HL-60 (cell line): ENCODE measurements around the gene CDHR5.

Experiments used
- GABPA ChIP-seq: IDR thresholded peaks from 2 replicates; pipeline ENCODE4 v1.6.1; 2012; ENCODE audit warnings: low read depth
- POLR2AphosphoS5 ChIP-seq: IDR thresholded peaks from 2 replicates; pipeline ENCODE4 v1.6.1; 2012; ENCODE audit warnings: low read depth
- REST ChIP-seq: IDR thresholded peaks from 2 replicates; pipeline ENCODE4 v1.6.1; 2012; ENCODE audit warnings: low read depth; ENCODE audit not compliant: insufficient replicate concordance
- SPI1 ChIP-seq: IDR thresholded peaks from 2 replicates; pipeline ENCODE4 v1.6.1; 2012; ENCODE audit warnings: low read depth, mild to moderate bottlenecking, borderline replicate concordance
- TF ChIP-seq, protein P1 (sequence below): IDR thresholded peaks from one replicate; pipeline ENCODE4 v1.5.1; 2011; ENCODE audit warnings: low read length, control low read depth, inconsistent platforms; ENCODE audit not compliant: insufficient read depth

GRCh38 chr11:659532-660085 lies 34.9 kb upstream of the CDHR5 start:
- TF ChIP-seq, protein P1, sequence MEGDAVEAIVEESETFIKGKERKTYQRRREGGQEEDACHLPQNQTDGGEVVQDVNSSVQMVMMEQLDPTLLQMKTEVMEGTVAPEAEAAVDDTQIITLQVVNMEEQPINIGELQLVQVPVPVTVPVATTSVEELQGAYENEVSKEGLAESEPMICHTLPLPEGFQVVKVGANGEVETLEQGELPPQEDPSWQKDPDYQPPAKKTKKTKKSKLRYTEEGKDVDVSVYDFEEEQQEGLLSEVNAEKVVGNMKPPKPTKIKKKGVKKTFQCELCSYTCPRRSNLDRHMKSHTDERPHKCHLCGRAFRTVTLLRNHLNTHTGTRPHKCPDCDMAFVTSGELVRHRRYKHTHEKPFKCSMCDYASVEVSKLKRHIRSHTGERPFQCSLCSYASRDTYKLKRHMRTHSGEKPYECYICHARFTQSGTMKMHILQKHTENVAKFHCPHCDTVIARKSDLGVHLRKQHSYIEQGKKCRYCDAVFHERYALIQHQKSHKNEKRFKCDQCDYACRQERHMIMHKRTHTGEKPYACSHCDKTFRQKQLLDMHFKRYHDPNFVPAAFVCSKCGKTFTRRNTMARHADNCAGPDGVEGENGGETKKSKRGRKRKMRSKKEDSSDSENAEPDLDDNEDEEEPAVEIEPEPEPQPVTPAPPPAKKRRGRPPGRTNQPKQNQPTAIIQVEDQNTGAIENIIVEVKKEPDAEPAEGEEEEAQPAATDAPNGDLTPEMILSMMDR, result no peak
- TF ChIP-seq GABPA (no peak), POLR2AphosphoS5 (no peak), REST (no peak), SPI1 (no peak)
